Globus pallidus (tissue), 1 donor: Measurements from ENCODE around the gene CLEC3B.
A peak's percentile ranks its signal among the peaks of the same experiment; 100 is the strongest.
"Not testable (repeated sequence)": the region's sequence is repeated elsewhere in the genome, so short reads cannot be mapped to it uniquely, and the experiment has no call there.

Experiments used
- DNase-seq: peaks from one replicate; pipeline ENCODE4 v3.0.0-alpha.2; 2015; ENCODE audit warnings: low spot score

CLEC3B gene

DNA sequence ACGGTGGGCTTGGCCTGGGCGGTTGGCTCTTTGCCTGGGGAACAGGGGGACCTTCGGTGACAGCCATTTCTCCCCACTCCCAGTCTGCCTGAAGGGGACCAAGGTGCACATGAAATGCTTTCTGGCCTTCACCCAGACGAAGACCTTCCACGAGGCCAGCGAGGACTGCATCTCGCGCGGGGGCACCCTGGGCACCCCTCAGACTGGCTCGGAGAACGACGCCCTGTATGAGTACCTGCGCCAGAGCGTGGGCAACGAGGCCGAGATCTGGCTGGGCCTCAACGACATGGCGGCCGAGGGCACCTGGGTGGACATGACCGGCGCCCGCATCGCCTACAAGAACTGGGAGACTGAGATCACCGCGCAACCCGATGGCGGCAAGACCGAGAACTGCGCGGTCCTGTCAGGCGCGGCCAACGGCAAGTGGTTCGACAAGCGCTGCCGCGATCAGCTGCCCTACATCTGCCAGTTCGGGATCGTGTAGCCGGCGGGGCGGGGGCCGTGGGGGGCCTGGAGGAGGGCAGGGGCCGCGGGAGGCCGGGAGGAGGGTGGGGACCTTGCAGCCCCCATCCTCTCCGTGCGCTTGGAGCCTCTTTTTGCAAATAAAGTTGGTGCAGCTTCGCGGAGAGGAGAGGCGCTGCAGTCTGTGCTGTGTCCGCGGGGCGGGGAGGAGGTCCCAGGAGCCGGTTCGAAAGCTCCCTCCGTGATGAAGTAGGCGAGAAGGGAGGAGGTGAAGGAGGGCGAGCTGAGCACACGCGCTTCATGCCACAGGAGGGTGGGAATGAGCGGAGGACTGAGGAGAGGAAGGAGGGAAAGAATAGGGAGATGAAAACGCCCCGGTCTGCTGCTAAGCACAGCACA is 9.6 kb downstream of the CLEC3B start:
- DNase-seq: no peak

DNA sequence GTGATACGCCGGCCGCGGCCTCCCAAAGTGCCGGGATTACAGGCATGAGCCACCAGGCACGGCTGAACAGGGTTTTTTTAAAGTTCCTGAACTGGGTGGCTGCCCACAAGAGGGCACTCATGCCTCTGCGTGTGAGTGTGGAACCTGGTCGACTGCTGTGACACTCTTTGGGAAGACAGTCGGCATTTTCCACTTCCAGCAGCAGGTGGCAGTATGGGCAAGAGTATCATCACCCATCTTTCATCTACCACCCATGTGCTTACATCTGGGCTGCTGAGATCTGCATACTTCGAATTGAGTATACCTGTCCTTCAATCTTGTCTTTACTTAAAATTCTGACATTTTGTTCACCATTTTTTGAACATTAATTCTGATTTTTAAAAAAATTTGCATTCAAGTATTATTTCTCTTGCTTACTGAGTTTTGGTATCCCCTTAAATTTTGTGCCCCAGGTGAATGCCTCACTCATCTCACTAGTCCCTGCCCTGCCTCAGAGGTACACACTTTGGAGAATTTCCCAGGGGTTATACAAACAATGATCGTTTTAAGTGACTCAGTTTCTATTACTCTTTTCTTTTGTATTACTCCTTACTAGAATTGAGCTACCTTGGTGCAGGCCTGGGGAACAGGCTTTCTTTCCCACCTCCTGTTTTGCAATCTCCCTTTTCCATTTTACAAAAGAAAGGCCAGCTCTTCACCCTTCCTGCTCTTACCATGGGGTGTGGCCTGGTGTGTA is 11.8 kb downstream of the CLEC3B start:
- DNase-seq: peak; percentile 88

DNA sequence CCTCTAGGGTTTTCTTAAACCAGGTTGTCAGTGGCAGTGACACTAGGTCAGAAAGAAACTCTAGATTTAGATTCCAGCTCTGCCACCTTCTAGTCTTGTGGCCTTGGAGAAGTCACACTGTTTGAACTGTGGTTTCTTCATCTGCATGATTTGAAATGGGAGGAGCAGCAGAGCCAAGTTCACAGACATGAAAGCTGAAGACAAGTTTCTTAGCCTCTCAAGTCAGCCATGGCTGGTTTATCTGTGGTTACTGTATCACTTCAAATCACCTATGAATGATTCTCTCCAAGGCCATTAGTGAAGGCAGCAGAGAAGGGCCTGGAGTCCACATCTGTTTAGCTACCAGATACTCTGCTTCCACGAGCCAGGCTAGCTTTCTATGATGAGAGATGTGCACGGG is 15.6 kb downstream of the CLEC3B start:
- DNase-seq: no peak

DNA sequence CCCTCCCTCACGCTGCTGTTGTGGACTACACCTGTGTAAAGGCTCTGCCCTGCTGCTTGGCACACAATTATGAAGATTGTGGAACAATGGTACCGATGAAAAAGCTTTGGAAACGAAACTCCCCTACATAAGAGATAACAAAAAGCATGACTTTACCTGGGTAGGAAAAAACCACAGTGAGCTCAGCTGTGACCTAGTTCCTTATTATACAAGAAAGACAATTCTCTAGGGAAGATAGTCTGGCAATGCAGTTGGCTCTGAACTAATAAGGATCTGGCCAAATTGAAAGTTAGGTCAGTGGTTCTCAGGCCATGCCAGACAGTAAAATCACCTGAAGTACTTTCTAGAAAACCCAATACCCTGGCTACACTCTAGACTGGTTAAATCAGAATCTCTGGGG is 16.1 kb downstream of the CLEC3B start:
- DNase-seq: no peak

DNA sequence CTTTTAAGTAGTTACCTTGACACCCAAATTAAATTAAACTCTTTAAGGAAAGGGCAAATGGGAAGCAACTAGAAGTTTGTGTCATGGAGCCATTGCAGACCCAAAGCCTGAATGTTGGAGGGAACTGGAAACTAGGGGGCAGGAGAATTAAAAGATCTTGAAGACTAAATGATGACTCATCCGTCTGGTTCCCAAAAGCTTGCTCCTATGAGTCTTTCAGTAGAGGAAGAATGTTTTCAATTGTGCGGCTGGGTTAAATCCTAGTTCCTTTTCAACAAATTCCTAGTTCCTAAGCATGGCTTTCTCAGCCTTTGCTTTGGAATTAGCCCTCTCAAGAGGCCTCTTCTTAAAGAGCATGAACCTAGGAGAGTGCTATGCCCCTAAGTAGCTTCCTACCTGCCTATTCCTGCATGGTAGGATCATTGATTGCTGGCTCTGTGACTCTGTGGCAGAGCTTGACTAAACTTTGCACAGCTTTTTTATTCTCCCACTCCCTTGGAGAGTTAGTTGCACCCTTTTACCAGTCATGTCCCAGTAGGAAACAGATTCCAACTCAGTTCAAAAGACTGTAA is 17.7 kb downstream of the CLEC3B start:
- no peak for DNase-seq

DNA sequence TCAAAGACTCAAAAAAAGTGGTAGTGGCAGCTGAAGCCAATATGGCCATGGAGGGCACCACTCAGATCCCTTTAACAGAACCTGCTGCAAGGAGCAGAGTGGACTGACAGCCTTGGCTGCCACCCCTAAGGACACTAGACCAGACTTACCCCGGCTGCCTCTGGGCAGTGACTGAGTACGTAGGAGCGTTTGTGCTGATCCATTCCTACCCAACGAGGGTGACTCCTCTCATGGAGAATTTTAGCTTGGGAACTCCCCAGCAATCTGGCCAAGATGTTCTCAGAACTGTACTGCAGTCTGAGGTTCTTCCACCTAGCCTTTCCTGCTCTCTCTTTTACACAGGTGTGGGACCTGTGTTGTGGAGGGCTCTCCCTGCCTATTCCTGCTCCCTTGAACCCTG is 22.1 kb downstream of the CLEC3B start:
- no peak for DNase-seq

DNA sequence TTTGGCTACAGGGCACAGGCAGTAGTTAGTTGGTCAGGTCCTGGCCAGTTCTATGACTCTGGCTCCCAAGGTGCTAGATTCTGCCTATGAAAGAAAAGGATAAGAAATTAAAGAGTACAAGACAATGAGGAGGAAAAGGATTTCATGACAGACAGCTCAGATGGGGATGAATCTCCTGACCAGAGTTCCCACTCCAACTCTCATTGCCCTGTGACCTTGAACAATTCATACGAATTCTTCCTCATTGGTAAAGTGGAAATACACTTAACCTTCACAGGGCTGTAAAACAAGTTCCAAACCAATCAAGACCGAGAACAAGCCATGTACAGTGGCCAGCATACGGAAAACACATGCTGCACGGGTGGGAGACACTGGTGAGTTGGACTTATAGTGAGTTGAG is 23.7 kb downstream of the CLEC3B start:
- no peak for DNase-seq

DNA sequence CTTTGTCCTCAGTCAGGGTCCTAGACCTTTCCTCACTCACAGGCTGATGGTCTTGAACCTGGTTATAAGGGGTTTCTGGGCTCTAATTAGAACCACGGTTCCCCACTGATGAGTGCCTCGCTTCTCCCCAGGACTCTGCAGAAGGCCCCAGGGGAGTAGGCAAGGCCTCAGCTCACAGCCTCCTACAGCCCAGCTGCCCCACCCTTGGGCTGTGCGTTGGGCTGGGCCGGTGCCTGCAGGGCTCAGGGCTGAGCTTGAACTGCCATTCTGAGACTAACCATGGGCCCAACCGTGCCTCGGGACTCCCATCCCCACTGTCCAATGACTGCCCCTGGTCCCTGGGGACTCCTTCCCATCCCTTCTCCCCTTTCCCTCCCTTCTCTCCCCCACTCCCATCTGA is 25.6 kb downstream of the CLEC3B start:
- no peak for DNase-seq

DNA sequence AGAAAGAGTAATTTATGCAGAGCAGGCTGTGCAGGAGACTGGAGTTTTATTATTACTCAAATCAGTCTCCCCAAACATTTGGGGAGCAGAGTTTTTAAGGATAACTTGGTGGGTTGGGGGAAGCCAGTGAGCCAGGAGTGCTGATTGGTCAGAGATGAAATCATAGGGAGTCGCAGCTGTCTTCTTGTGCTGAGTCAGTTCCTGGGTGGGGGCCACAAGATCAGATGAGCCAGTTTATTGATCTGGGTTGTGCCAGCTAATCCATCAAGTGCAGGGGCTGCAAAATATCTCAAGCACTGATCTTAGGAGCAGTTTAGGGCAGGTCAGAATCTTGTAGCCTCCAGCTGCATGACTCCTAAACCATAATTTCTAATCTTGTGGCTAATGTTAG is 27.7 kb downstream of the CLEC3B start:
- DNase-seq: not testable (repeated sequence)

DNA sequence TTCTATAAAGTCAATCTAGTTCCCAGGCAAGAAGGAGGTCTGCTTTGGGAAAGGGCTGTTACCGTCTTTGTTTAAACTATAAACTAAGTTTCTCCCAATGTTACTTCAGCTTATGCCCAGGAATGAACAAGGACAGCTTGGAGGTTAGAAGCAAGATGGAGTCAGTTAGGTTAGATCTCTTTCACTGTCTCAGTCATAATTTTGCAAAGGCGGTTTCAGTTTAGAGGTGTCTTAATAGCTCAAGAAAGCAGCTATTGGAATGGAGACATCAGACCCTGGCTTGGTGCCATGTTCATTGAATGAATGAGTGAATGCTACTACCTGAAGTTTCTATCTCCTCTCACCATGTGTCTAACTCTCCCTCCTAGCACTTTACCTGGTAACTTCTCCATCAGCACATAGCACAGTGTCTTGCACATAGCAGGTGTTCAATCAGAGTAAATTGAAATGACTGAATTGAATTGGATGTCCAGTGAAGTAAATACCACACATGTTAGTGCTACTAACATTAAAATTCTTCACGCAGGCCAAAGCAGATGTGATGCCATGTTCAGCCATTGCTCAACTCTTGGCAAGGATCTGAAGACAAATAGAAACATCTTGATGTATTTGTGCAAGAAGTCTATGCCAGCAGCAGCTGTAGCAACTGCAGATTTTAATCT is 28.2 kb downstream of the CLEC3B start:
- DNase-seq: no peak

DNA sequence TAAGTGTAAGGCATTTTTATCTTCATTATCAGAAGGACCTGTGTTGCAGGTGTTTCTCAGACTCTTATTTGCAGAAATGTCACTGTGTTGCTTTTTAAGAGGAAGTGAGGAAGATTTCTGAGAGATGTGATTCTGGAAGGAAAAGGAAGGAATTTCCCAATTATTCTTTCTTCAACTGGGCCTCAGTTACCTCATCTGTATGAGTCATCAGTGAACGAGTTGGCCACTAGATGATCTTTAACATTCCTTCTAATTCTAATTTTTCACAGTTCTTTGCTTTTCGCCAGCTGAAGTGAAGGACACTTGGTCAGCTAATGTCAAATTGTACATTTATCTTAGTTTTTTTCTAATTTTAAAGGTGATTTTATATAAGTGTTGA is 28.9 kb downstream of the CLEC3B start:
- no peak for DNase-seq

DNA sequence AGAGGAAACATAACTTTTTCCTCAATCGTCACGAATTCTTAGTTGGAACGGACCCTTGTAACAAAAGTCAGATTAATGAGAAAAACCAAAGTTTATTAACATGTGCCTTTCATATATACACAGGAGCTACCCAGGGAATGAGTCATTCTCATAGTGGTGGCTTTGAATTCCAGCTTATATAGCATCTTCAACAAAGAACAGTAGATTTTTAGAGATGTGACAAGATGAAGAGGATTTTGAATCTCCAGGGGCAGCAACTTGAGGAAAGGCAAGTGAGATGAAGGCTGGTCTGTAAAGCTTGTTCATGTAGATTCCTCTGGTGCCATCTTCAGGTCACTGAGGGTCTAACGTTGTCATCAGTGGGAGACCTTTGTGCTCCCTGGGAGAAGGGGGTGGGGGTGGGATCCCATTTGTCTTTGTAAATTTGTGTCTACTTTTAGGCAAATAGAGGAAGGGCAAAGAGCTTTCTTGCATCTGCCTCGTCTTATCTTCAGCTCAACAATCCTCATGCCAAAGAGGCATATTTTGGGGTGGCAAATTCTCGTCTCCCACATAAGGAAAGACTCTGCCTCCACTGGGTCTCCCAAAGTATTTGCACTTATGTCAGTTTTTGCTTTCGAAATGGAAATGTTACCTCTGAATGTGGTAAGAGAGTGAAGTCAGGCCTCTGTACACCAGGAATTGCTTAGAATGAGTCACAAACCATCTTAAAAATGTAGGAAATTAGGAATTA is 29.5 kb downstream of the CLEC3B start:
- peak; percentile 22 for DNase-seq

DNA sequence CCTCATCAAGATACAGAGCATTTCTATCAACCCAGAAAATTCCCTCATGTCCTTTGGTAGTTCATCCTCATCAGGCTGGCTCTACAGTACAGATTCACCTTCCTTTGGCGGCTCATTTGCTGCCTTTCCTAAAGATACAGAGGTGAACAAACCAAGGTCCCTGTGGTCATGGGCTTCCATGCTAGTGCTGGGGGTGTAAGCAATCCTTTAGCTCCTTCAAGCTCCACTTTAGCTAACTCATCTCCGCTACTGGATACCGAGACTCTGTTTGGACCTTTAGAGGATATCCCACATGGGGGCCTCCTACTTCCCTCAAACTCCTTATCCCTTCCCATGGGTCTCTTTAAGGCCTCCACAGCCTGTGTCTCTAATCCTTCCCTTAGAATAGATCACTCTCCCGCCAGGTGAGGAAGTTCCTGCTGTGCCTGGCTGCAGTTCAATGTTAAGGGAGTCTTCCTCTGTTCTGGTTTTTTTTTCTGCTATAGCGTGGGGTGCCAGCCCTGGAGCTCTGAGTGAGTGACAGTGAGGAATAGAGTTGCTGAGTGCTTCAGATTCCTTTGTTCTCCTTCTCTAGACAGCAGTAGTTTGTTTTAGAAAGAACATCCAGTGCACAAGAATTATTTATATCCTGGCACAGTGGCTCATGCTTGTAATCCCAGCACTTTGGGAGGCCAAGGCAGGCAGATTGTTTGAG is 30.7 kb downstream of the CLEC3B start:
- DNase-seq: no peak

DNA sequence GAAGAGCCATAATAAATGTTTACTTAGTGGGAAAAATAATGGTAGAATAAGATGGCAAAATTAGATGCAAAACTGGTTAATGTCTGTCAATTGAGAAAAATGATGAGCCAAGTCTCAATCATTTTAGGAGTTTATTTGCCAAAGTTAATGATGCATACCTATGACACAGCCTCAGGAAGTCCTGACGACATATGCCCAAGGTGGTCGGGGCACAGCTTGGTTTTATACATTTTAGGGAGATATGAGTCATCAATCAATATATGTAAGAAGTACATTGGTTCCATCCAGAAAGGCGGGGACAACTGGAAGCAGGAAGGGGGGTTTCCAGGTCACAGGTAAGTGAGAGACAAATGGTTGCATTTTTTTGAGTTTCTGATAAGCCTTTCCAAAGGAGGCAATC is 31.5 kb downstream of the CLEC3B start:
- no peak for DNase-seq

DNA sequence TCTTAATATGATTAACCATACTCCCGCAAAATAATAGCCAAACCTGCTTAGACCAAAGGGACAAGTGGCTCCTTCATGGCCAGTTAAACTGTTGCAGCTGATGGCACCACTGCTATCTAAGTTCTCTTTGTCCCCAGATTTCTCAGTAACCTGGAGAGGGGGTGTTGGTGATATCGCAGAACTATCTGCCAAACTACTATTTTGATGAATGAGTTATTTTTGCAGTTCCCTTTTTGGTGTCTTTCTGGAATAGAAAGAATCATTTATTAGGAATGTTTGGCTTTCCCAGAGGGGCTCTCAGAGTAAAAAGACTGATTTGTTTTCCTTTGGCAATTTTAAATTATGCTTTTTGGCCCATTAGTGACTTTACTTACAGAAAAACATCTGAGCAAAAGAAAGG is 33.0 kb downstream of the CLEC3B start:
- DNase-seq: no peak

DNA sequence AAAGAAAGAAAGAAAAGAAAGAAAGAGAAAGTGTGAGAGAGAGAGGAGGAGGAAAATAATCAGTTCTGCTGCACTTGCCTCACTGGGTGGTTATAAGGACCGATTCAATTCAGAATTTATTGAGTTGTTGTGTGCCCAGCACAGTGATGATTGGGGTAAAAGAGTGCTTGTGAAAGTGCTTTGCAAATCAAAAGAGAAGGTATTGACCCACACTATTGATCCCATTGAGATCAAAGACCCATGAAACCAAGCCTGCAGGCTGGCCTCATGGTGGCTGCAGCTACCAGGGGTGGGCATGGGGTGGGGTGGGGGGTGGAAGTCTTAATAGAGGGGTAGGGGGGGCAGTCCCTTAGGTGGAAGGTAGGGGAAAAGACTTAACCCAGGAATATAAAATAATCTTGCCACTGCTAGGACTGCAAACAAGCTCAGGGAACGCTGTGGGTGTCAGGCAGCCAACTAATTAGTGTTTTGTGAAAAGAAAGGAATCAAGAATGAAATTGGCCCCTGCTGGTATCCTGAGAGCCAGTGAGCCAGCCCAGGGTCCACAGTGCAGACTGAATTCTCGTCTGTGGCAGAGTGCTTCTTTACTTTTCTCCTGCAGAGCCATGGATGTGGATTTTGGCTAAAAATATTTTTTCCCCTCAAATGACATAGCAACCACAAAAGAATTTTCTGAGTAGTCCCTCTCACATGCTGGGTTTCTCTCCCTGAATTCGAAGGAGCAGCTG is 34.2 kb downstream of the CLEC3B start:
- DNase-seq: no peak

DNA sequence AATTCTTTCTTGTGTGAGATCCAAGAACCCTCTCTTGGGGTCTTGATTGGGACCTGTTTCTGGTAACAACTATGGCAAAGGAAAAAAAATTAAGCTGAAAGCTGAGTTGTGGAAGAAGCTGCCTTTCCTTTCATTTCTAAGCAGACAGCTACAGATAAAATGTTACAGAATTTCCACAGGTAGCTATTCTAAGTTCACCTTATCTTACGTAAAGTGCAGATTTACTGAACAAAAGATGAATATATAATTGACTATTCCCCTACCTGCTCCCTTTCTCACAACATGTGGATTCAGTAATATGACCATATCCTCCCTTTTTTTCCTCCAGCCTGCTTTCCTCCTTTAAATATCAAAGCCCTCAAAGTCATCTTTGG is 36.6 kb downstream of the CLEC3B start:
- DNase-seq: no peak

DNA sequence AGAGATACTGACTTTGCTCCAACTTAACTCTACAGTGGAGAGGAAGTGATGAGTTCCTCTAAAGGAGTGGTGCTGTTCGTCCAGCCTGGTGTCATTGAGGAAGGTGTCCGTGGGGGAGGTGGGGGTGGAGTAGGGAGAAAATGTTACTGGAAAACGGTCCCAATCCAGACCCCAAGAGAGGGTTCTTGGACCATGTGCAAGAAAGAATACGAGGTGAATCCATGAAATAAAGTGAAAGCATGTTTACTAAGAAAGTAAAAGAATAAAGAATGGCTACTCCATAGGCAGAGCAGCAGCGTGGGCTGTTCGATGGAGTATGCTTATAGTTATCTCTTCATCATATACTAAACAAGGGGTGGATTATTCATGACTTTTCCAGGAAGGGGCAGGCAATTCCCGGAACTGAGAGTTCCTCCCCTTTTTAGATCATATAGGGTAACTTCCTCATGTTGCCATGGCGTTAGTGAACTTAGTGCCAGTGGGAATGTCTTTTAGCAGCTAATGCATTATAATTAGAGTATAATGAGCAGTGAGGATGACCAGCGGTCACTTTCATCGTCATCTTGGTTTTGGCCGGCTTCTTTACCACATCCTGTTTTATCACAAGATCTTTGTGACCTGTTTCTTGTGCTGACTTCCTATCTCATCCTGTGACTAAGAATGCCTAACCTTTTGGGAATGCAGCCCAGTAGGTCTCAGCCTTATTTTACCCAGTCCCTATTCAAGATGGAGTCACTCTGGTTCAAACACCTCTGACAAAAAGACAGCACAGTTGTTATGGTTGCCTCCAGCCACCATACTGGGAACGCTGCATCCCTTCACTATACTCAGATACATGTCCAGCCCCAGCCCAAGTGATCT is 38.6 kb downstream of the CLEC3B start:
- DNase-seq: no peak

DNA sequence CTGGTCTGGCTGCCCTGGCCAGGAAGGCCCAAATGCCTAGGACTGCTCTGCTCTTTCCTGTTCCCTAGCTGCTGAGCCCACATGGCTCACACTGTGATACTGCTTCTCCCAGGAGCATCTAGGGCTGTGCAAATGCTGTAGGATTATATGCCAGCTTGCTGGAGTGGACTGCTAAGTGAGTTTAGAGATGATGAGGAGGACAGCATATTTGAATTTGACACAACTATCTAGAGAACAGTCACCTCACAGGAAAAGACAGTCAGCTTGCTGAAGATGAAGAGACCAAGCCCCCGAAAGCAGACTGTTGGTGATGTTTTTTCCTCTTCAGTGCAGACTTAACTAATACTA is 39.2 kb downstream of the CLEC3B start:
- DNase-seq: no peak
